HG03175 (cell line): Measurements from ENCODE around the gene ROBO3.

Experiments used
- ATAC-seq: cut with Tn5 transposase; IDR thresholded peaks from one replicate; pipeline ENCODE4 v1.9.1; 2021; ENCODE audit warnings: mild to moderate bottlenecking, moderate library complexity; ENCODE audit not compliant: unreplicated experiment

Gene ROBO3

DNA sequence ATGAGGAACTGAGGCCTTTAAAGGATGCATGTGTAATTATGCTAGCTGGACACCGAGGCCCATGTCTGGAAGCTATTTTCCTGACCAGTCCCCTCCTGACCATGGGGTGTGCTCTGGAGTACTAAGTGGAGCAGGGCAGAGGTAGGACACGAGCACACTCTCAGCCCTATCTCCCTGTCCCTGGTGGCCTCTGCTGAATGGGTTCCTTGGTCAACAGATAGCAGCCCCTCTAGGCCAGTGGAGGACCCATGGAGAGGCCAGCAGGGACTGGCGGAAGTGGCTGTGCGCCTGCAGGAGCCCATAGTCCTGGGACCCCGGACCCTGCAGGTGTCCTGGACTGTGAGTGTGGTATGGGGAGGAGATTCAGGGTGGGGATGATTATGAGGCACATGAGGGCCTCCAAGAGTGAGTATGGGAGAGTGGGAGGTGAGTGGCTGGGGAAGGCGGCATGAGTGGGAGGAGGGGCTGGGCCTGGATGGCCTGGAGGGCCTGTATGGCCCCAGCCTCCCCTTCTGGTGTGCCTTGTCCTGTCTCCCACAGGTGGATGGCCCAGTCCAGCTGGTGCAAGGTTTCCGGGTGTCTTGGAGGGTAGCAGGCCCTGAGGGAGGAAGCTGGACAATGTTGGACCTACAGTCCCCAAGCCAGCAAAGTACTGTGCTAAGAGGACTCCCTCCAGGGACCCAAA lies 9.5 kb downstream of the ROBO3 start:
- ATAC-seq: no peak

DNA sequence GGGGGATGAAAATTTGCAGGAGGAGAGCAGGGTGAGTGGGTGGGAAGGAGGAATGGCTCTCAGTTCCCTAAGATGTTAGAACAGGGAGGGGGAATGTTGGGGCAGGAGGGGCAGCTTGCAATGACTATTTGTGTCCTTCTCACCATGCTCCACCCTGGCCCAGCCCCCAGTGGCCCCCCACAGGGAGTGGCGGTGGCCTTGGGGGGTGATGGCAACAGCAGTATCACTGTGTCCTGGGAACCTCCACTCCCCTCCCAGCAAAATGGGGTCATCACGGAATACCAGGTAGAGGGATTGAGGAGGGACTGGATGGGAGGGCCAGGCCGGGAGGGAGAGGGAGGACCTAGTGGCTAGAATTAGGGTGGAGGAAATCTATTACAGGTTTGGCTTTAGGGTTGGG lies 10.2 kb downstream of the ROBO3 start:
- ATAC-seq: no peak

DNA sequence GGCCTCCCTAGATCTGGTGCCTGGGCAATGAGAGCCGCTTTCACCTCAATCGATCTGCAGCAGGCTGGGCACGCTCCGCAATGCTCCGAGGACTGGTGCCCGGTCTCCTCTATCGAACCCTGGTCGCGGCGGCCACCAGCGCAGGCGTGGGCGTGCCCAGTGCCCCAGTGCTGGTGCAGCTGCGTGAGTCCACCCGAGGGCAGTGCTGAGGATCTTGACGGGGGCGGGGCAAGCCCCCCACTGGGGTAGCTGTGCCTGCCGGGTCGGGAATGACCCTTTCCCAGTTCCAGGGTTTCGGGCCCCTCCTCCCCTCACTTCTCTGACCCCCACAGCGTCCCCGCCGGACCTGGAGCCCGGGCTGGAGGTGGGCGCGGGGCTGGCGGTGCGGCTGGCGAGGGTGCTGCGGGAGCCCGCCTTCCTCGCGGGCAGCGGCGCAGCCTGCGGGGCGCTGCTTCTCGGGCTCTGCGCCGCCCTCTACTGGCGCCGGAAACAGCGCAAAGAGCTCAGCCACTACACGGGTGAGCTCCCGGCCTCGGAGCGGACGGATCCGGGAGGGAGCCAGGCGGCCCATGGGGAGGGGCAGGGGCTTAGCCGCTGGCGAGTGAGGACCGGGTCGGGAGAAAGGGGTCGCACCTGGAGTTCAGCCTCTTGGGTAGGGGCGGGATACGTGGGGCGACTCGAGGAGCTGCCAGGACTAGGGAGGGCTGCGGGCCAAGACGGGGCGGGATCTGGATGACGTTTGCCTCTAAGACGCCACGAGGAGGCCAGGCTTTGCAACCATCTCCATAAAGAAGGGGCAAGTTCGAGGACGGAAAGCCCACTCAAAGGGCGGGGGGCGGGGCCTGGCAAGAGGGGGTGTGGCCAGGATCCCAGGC lies 10.9 kb downstream of the ROBO3 start:
- peak; percentile 92 for ATAC-seq

DNA sequence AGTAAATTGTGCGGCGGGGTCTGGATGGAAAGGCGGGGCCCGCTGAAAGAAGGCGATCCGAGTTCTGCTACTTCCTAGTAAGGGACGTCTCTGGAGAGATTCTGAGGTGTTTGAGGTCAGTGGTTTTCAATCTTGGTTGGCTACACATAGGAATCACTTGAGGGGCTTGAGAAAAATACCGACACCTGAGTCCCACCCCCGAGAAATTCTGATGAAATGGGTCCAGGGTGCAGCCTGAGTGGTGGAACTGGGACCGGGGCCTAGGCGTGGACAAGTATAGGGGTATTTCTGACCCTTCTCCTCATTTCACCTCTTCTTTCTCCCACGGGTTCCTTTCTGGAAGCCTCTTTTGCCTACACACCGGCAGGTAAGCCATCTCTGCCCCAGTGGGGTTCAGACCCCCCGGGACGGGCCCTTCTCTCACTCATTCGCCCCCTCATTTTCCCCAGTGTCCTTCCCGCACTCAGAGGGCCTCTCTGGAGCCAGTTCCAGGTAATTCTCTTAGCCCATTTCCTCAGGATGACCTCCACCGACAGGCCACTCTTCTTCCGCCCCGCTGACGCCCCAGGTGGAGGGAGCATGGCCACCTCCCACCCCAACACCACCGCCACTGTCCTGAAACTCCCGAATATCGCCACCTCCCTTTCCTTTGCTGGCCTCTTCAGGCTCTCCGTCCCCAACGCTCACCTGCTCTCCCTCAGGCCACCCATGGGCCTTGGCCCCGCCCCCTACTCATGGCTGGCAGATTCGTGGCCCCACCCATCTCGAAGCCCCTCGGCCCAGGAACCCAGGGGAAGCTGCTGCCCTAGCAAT lies 11.8 kb downstream of the ROBO3 start:
- no peak for ATAC-seq

DNA sequence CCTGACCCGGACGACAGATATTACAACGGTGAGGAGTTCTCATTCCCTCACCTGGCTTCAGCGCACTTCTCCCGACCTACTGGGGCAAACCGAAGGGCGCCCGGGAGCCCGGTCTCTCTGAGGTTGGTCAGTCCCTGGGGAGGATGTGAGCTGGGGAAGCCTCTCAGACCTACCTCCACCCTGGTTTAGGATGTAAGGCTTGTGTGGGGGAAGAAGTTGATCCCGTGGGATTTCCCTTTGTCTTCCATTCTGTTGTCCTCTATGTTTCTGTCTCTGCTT lies 12.3 kb downstream of the ROBO3 start:
- no peak for ATAC-seq

DNA sequence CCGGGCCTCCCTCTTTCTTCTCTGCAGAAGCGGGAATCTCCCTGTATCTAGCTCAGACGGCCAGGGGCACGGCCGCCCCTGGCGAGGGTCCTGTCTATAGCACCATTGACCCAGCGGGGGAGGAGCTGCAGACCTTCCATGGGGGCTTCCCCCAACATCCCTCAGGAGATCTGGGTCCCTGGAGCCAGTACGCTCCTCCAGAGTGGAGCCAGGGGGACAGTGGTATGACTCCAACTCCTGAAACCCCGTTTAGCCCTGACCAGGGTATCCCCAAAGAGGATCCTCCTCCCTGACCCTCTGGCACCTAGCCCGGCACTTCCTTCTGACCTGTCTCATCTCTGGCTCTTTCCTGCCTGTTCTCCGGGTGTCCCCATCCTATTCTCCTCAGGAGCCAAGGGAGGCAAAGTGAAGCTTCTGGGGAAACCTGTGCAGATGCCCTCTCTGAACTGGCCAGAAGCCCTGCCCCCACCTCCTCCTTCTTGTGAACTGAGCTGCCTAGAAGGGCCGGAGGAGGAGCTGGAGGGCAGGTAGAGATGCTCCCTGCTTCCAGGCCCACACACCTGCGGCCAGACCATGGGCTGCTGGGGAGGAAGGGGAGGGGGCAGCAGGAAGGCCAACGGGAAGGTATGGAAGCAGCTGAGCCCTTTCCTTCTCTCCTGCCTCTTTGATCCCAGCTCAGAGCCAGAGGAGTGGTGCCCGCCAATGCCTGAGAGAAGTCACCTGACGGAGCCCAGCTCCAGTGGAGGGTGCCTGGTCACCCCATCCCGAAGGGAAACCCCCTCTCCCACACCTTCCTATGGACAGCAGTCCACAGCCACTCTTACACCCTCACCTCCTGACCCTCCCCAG lies 12.9 kb downstream of the ROBO3 start:
- ATAC-seq: no peak

DNA sequence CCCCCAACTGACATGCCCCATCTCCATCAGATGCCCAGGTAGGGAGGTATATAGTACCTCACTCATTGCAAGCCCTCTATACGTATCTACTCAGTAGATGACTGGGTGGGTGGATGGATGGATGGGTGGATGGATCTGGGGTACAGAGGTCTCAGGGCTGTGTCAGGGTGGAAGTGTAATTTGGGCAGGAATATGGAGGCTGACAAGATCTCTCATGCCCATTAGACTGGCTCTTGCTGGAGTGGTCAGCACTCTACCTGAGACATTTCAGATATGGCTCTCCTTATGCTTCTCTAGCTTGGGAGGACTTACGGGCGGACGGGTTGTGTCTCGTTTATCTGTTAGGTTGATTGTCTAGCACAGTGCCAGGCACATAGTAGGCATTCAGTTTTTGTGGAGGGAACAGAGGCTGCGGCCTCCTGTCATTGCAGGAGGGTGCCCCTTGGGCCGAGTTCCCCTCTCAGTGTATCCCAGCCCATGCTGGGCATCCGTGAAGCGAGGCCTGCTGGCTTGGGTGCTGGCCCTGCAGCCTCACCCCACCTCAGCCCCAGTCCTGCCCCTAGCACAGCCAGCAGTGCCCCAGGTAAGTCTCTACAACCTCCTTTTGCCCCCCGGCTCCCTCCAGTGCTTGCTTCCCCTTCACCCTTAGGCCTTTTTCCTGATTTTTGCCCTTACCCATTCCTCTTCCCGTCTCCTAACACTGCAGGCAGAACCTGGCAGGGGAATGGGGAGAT lies 13.7 kb downstream of the ROBO3 start:
- ATAC-seq: no peak

DNA sequence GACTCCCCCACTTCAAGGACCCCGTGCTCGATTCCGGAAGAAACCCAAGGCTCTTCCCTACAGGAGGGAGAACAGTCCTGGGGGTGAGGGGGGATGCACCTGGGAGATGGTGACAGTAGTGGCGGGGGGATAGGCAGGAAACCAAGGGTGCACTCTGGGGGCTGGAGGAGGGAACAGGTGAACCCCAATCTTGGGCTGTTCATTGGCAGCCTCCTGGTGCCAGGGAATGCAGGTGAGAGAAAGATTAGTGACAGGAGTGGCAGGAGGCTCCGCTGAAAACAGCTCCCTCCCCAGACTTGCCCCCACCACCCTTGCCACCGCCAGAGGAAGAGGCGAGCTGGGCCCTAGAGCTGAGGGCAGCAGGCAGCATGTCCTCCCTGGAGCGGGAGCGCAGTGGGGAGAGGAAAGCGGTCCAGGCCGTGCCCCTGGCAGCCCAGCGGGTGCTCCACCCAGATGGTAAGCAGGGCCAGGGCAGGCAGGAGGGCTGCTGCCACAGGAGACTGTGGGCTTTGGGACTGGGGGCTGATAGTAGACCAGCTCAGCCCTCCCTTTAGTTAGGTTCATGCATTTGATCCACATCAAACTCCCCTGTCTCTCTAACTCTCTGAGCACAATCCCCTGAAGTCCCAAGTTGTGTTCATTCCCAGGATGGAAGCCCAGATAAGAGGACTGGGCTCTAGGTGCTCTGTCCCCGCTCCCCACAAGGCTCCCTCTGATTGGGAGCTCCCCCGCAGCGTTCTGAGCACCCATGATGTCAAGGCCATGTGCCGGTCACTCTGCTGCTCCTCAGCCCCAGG lies 14.5 kb downstream of the ROBO3 start:
- ATAC-seq: no peak

DNA sequence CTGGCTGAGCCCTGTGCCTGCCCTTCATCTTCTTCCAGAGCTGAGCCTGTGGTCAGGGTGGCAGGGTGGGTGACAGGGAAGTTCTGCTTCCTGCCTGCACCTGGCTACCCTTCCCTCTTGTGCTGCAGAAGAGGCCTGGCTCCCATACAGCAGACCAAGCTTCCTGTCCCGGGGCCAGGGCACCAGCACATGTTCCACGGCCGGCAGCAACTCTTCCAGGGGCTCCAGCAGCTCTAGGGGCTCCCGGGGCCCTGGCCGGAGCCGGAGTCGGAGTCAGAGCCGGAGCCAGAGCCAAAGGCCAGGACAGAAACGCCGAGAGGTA lies 15.0 kb downstream of the ROBO3 start:
- ATAC-seq: no peak

DNA sequence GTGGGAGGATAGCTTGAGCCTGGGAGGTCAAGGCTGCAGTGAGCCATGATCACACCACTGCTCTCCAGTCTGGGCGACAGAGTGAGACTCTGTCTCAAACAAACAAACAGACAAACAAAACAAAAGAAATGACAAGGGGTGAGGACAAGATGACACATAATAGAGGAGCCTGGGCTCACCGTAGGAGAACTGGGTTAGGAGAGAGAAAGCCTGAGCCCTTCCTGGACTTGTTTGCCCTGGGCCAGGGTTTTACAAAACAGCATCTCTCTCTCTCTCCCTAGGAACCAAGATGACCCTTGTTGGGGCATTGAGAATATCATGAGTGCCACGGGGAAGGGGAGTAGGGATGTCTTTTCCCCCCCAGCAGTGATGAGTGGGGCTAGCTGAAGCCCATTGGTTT lies 15.7 kb downstream of the ROBO3 start:
- no peak for ATAC-seq

DNA sequence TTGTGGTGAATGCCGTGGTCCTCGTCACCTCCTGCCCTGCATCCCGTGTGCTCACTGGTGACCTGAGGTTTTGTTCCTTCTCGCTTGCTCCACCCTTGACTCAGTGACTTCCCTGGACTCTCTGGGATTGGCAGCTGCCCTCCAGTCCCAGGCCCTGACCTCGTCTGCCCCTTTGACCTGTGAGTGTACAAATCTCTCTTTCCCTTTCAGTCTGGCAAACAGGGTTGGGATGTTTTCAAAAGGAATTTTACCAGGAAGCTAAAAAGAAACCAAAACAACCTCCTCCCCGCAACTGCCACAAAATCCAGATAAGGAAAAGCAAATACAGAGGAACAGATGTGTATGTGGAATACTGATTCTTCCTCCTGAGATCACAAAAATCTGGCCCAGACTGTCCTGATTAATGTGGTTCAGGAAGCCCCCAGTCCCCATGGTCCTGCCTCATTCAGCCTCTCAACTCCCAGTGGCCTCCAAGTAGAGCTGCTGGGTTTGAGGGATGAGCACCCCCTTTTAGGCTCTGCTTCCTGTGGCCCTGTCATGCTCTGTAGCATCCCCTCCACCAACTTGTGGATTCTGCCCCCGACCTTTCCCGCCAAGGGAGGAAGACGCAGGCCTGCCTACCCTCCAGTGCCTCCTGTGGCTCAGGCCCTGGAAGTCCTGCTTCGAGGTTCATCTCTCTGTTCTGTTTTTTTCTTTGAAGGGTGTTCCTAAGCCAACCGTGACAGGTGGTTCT lies 17.3 kb downstream of the ROBO3 start:
- ATAC-seq: no peak

DNA sequence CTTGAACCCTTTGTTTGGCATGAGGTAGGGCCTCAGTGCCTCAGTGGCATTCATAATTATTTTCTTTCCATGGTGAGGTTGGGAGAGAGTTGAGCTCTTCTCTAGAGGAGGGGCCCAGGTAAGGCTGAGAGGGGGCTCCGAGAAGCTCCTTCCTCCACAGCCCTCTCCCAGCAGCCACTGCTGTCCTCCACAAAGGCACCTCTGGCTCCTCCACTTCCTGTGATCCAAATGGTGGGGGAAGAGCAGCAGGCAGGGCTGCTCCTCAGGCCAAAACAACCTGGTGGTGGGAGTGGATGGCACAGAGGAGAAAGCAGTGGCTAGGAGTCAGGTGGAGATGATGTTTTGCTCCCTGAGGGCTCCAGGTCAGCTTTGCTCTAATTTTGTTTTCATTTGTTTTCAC lies 19.1 kb downstream of the ROBO3 start:
- no peak for ATAC-seq

DNA sequence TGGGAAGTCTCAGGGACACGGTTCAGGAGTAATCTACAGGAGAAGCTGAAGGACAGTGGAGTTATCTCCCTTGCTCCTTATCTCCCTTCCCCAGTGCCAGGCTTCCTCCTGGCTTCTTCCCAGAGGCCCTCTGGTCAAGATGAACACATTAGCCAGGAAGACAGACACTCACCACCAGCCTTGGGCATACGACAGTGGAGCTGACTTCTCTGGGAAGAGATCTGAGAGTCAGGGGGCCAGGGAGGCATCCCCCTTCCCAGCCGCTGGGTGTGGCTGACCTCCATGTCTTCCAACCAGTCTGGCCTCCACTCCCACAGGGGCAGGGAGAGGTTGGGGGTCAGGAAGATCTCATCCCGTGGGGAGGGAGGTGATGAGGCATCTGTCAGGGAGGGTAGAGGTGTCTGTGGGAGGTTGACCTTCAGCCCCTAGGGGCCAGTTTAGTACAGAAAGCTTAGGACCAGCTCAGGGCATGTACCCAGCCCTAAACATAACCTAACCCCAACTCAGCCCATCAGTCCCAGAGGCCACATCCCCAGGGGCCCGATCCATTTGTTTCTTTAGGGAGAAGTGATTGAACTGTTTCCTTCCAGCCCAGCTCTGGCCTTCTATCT lies 19.7 kb downstream of the ROBO3 start:
- no peak for ATAC-seq

DNA sequence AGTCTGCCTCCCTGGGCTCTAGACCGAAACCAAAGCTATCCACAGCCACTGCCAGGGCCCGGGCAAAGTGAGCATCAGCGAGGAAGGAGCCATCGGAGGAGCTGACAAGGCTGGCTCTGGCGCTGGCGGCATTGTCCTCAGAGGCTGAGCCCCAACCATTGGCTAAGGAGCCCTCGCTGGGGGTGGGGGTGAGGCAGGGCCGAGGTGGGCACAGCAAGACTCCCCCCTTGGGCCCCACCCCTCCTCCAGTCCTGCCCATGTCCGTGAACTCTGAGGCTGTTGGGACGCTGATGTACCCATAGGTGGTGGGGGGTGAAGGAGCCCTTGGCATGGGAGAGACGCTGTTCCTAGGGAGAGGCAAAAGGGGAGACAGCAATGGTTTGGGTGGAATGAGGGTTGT lies 21.2 kb downstream of the ROBO3 start:
- no peak for ATAC-seq

DNA sequence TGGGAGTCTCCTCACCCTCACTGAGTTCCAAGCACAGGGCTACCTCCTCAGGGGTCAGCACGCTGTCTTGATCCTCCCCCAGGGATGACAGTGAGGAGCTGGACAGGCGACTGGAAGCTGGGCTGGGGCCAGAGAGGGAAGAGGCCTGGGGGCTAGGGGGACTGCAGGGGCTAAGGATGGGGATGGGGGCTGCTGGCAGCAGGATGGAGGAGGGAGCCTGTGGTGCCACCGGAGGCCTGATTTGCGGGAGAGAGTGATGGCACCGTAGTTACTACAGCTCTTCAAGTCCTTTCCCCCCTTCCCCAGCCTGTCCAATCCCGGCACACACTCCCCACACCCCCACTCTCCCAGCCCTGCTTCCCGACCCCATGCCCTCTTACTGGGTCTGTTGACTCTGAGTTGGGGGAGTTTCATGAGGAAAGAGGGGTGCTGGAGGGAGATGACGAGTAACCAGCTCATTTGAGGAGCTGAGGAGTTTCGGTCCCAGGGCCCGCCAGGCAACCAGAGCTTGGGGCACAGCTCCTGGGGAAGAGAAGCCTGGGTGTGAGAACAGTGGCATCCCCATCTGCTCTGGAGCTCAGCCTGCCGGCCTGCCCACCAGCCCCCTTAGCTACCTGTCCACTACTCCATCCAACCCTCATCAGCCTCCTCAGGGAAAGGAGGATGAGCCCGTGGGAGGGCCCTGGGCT lies 21.9 kb downstream of the ROBO3 start:
- ATAC-seq: no peak

DNA sequence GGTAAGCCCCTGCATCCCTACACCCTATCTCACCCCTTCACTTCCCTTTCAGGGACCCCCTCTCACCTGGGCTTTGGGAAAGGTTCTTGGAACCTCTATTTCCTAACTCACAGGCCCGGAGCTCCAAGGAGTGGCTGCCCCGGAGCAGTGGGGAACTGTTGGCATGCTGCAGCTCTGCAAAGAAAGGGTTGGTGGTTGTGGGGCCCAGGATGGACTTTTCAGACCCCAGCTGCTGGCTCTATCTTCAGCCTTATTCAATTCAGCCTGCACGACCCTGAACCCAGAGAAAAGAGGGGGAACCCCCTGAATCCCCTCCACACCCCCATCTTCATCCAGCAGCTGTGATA lies 22.4 kb downstream of the ROBO3 start:
- ATAC-seq: no peak

DNA sequence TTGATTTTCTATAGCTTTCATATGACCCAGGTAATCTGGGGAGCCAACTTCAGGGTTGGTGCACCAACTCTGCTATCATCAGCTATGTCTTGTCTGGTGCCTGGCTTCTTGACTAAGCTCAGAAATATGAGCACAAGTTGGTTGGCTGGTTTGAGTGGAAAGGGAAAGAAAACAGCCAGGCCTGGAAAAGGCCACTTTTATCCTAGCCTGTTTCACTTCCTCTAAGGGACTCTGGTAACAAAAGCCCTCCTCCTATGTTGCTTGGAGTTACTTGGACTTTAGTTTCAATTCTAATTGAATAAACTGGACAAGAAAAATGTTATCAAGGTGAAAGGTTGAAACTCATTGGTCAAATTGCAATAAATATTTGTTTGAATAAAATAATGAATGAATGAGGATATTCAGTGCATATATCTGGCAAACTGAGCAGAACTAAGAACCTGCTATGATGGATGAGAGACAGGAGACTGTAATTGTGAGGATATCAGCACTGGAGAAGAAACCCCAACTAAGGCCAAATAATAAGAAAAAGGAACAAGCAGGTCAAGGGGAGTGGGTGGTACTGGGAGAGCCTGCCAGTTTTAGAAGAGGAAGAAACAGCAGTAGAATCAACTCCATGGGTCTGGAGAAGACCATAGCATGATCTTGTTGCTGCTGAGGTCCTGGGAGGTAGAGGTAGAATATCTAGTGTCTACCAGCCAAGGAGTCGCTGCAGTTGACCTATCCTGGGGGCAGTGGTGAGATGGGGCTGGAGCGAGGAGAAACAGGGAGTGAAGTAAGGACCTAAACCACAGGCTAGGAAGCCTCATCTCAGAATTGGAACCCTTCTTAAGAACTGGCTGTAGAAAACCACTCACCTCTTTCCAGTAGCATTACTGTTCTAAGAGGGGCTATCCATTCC lies 24.2 kb downstream of the ROBO3 start:
- no peak for ATAC-seq
